GOT3 (cell line): Measurements from ENCODE around the gene ST7L.

Experiments used
- DNase-seq: peaks from one replicate; lab custom pipeline; 2025; ENCODE audit warnings: mixed read lengths; lab: John Stamatoyannopoulos, UW

ST7L gene

DNA sequence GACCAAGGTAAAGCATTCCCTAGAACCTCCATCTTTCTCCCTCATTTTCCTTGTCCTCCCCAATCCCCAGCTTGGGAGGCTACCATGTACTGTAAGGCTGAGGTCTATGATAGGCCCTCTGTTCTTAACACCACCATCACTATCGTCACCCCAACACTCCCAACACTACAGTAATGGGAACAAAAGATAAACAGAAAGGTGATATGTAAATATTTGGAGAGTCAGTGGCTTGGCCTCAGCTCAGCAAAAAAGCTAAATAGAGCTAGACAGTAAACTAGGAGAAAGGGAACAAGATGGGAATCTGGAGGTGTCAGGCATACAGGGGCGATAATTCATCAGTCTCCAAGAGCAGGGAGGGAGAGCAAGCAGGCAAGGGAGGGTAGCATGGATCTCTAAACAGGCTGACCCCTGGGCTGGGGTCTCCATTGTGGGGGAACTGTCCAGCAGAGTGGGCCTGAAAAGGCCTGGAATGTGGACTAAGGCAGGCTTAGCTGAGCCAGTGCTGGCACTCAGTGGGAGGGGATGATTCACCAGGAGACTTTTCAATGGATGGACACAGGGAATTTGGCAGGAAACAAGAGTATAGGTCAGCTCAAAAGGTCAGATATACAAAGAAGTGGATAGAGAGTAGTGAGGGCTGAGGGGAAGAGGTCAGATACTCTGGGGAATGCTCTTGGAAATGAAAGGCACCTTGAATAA, 103.5 kb downstream of the ST7L start:
- DNase-seq, result no peak

DNA sequence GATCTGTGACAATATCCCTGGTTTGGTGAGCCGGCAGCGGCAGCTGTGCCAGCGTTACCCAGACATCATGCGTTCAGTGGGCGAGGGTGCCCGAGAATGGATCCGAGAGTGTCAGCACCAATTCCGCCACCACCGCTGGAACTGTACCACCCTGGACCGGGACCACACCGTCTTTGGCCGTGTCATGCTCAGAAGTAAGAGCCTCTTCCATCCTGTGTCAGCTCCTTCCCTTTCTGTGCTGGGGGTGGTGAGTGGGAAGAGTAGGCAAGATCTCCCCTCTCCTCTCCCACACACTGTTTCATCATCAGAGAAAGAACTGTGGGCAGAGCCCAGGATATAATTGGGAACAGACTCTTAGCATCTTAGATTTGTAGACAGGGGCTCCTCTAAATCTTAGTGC, 104.0 kb downstream of the ST7L start:
- no peak for DNase-seq

DNA sequence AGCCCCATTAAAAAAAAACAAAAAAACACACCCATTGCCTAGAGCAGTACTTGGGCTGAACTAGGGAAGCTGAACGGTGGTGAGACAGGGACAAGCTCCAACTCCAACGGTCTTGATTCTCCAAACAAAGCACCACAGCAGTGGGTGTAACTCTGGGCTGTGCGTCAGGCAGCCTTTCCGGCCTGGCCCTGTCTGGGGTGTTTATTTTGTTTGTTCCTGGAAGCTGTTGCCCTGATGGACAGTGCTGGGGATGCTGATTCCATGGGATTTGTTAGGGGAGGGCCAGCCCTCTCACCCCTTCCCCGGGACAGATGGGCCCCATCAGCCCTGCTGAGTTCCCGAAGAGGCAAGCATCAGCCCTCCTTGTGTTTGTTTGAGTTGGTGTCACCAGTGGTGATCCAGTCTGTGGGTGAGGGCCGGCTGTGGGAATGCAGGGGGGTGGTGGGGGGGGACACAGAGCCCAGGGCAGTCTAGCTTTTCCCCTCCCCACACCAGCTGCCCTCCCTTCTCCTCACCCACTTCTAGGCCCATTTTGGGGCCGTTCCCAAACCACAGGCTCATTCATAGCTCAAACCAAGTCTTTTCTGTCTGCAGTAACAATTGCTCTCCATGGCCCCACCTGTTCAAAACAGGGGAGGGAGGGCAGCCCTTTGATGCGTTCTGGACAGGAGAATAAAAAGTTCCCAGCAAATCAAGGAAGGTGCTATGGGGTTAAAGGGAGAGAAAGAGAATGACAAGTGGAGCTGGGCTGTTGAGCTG, 105.7 kb downstream of the ST7L start:
- DNase-seq, result no peak

DNA sequence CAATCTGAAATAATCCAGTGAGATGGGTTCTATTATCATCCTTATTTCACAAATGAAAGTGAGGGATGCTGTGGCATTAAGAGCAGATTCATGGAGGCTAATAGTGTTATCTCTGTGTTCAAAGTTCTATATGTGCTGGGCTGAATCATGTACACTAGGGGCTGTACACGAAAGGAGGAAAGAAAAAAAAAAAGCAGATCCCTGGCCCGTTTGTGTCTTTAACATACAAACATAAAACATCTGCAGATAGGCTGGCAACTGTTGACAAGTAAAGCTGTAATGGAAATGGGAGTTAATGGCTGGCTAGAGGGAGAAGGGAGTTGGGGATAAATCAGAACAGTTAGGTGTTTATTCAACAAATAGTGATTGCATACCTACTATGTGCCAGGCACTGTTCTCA, 107.0 kb downstream of the ST7L start:
- DNase-seq, result no peak

DNA sequence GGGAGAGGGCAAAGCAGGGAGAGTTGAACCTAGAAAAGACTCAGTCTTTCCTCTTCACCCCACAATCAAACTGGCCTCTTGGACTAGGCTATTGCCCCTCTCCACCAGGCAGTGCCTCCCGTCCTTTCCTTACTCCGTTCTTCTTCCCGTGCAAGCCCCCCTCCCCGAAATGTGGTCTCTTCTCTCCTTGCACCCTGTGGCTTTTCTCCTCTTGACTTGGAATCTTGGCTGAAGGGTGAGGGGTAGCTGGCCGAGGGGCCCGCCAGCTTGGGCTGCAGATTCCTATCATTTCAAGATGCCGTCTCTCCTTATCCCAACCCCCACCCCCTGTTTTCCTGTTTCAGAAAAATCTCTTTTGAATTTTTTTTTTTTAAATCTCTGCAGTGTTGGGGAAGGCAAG, 108.6 kb downstream of the ST7L start:
- no peak for DNase-seq

DNA sequence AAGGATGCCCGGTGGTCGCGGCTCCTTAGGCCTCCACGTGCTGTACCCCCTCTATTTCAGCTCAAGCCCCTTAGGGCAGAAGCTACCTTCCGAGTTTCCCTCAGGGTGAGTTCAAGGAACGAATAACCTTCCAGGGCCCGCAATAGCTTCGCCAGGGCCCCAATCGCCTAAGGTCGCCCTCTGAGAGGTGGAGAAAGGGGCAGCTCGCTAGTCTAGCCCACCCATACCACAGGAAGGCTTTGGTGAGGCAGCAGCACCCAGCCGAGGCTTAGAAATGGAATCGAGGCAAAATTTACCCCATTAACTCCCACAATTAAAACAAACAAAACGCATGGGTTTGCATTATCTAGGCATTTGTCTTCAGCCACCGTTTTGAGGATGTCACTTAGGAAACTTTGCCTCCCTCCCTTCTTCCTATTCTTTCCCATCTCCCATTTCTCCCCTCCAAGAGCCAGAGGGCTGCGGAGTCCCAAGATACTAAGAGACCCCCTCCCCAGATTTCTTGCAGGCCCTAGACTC, 109.2 kb downstream of the ST7L start:
- DNase-seq, result no peak

DNA sequence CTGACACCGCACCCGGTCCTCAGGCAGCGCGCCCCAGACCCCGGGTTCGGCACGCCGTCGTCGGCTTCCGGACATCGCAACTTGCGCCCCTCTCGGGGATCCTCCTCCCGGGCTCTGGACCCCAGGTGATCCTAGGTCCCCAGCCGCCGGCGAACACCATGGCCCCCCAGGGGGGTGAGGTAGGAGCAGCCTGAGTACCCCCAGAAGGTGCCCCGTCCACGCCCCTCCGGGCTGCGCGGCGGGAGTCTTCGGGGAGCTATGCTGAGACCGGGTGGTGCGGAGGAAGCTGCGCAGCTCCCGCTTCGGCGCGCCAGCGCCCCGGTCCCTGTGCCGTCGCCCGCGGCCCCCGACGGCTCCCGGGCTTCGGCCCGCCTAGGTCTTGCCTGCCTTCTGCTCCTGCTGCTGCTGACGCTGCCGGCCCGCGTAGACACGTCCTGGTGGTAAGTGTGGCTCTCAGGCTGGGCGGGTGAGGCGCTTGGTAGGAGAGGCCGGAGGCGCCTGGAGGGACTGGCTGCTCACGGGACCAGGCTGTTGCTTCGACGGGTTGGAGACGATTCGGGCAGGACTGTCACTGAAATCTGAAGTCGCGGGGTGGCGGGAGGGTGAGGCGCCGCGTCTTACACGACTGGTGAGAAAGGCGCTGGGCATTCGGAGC, 109.8 kb downstream of the ST7L start:
- no peak for DNase-seq

DNA sequence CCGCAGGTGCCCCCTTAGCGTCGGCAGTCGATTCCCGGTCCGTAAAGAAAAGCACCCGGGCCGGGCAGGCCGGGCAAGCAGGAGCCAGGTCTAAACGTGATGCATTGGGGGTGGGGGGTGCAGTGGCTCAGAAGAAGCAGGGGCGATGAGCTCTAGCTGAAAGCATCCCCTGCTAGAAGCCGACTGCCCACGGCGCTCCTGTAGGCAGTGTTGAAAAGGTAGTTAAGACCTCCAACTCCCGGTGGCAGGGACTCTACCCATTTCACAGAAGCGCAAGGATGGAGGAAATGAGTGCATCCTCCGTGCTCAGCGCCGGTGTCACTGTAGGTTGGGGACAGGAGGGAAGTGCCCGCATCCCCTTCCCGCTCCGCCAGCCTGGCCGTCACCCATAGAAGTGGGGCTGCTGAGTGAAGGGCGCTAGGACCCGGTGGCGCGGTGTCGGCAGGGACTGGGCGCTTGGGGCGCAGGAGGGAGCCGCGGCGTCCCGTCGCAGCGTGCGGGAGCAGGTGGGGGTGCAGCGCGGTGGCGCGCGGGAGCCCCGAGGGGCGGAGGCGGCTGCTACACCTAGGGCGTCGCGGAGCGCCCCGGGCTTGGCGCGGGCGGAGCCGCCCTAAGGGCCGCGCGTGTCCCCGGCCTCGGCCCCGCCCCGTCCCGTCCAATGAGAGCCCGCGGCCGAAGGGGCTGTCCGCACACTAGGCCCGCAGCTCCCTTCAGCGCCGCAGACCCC, 110.5 kb downstream of the ST7L start, which contains the start of gene WNT2B:
WNT2B (plus strand) TSS at position 688 of the 727 bp plus-strand sequence. CDS start 298 bp downstream, outside the sequence.
- no peak for DNase-seq

DNA sequence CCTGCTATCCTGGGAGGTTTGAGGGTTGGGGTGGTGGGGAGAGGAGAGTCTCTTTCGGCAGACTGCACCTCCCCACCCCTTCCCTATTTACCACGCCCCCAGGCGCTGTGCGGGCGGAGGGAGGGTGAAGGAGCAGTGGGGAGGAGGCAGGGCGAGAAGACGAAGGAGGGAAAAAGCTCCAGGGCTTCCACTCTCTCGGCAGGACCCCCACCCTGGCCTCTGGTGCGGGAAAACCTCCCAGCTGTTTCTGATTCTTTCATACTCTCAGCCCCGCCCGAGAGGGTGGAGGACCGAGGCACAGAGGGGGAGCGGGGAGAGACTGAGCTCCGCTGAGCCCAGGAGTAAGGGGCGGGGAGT, 111.0 kb downstream of the ST7L start:
- DNase-seq, result no peak

DNA sequence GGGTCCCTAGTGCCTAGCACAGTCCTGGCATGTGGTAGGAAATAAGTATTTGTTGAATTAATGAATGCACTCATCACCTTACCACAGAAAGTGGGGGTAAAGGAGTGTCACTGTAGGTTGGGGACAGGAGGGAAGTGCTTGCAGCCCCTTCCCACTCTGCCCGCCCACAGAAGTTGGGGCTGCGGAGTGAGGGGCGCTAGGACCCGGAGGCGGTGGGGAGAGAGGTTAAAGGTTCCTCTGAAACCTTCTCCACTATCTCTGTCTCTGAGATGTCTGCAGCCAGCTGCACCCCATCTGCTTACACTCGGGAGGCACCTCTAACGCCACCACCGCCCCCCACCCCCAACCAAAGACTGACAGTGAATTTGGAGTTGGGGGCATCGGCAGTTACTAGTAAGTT, 111.6 kb downstream of the ST7L start:
- no peak for DNase-seq

DNA sequence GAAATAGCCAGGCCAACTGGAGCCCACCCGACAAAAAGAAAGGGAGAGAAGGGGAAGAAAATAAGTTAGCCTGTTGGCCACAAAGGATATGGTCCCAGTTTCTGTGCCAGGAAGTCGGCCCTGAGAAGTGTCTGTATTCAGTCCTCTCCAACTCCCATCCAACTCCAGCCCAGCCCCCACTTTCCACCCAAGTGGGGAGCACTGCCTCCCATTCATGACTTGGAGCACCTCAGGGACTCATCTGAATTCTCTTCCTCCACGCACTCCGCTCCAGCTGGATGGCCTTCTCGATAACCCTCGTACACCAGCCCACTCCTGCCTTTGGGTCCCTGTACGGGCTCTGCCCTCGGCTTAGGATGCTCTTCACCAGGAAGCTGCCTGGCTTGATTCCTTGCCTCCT, 112.2 kb downstream of the ST7L start:
- no peak for DNase-seq

DNA sequence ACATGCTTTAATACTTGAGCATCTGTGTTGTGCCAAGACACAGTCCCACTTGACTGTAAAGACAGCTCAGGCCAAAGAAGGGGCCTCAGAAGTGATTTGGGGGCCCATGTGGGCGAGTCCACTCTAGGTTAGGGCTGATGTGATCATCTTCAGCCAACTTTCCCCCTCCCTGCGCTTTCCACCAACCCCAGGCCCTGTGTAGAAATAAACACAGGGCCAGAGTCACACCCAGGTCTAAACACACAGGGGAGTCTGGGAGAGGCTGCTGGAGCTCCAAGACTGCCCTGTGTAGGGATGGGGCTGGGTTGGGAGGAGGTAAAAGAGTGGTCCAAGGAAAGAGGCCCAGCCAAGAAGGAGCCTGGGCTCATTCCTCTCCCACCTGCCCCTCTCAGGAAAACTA, 112.6 kb downstream of the ST7L start:
- no peak for DNase-seq

DNA sequence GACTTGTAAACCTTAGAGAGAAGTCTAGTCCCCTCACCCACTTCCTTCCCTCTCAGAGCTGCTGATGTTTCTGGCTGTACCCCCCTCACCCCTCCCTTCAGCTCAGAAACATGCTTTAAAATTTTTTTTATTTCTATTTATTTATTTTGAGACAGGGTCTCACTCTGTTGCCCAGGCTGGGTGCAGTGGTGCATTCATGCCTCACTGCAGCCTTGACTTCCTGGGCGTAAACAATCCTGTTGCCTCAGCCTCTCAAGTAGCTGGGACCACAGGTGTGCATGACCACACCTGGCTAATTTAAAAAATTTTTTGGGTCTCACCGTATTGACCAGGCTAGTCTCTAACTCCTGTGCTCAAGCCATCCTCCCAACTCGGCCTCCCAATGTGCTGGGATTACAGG, 113.1 kb downstream of the ST7L start:
- DNase-seq, result no peak

DNA sequence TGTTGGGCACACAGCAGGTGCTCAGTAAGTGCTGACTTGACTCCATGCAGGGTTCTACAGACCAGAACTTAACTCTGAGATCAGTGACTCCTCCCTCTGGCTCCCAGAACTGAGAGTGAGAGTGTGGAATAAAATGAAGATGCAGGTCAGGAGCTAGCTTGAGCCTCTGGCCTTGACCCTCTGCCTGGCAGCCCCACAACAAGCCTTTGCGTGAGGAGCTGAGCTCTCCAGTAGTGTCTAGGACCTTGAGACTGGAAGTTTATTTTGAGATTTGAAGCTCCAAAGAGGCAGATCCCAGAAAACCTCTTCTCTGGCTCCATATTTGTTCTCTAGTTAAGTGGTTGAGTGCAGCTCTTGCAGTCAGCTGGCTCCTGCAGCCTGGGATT, 113.5 kb downstream of the ST7L start:
- no peak for DNase-seq

DNA sequence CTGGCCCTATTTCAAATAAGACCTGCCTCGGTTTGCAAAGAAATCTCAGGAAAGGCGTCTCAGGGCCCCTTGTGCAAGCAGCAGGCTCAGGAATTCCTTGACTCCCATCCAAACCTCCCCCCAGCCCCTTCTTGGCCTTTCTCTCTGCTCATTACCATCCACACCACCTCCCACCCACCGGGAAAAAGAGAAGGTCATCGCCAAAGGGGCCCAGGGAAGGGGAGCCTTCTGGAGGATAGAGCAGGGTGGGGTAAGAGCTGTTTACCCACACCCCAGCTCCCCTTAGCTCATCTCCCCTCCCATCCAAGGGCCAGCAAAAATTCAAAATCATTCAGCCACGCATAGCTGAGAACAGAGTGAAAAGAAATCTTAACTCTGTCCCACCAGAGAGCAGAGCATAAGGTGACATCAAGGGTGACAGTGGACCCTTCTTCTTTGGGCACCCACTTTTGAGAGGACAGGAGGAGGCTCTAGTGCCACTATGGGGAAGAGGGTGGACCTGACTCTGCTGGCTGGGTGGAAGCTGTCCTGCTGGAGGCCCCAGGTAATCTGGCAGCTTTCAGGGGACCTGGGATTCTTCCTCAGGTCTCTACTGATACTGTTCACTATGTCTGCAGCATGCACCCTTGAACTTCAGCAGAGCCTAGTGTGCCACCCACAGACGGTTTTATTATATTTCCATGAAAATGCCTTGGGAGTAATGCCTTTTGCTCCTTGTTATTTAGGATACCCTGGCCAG, 114.1 kb downstream of the ST7L start:
- no peak for DNase-seq

DNA sequence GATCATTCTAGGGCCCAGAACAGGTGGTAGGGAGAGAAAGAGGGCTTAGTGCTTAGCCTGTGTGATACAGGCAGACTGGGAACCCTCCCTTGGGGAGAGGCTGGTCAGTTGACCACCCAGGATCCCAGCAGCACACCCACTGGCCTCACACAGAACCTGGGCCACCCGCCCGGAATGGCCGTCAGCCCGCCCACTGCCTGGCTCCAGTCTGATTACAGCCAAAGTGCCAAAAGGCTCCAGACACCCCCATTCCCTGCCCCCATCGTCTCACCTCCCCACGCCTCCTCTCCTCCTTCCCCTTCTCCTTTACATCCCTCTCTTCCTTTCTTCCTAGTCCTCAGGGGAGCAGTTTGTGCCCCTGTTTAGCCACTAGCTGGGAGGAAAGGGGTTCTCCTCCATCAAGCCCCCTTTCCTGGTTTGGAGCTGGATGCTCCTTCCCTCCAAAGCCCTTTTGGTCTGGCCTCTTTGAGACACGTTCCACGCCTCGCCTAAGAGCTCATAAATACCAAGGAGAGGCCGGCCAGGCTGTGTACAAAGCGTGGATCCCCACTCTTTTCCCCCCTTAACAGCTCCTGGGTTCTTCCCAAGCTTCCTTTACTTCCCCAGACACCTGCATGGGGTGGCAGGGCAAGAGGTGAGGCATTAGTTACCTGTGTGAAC, 114.8 kb downstream of the ST7L start:
- no peak for DNase-seq

DNA sequence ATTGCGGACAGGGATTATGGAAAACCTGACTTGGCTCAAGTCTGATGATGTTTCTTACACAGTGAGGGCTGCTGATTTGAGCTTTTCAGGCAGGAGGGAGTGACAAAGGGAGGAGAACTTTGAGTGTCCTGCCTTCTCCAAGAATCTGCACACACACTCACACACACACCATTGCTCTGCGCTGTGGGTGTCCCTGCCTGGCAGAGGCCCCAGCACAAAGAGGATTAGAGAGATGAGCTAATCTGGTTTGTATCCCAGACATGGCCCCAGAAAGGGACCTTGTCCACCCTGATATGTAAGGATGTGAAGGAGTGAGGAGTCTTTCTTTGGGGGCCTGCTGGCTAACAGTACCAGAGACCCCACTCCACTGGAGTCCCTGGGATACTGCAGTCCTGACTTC, 116.1 kb downstream of the ST7L start:
- DNase-seq, result no peak

DNA sequence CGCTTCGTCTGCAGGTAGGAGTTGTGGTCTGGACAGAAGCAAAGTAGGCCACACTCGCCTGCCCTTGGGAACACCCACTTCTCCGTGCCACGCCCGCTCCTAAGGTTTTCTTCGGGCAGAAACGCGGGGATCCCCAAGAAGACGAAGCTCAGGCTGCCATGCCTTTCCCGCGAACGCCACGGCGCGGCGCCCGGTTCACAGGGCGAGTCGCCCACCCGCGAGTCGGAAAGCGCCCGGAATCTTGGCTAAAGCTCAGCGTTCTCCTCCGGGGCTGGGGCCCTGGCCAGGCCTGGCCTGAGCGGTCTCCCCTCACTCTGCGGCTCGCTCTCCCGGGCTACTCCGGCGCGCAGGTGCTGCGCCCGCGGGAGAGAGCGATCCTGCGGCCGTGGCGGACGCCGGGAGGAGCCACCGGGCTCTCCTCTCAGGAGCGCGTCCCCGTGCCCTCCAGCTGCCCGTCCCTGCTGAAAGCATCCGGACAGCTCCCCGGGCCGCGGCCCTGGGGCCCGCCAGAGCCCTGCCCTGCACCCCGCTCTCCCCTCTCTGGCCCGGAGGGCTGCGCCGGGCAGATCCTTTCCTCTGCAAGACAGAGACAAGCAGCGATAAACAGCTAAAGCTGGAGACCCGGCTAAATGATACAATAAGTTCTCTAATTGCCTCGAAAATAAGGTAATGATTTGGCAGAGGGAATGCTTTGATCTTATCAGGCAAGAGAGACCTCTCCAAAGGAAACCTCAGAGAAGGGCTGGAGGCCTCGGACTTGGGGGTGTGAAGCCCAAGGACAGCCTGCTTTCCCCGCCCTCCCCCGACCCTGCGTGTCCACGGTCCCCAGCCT, 116.9 kb downstream of the ST7L start:
- no peak for DNase-seq

DNA sequence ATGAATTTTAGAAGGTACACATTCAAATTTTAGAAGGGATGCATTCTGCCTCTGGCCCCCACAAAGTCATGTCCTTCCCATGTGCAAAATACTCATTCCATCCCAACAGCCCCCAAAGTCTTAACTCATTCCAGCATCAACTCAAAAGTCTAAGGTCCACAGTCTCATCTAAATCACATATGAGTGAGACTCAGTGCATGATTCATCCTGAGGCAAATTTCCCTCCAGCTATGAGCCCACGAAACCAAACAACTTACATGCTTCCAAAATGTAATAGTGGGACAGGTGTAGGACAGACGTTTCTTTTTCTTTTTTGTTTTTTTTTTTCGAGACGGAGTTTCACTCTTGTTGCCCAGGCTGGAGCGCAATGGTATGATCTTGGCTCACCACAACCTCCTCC, 122.7 kb downstream of the ST7L start:
- DNase-seq, result no peak

DNA sequence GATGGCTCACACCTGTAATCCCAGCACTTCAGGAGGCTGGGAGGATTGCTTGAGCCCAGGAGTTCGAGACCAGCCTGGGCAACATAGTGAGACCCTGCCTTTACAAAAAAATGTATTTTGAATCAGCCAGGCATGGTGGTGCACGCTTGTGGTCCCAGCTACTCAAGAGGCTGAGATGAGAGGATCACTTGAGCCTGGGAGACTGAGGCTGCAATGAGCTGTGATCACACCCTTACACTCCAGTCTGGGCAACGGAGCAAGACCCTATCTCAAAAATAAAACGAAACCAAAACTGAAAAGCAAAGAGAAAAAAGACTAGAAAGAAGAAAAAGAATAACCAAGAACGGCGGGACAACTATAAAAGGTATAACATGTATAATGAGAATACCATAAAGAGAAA, 125.6 kb downstream of the ST7L start:
- DNase-seq, result no peak
